NCI-H345 (cell line): ENCODE data around the gene NSMCE1.
"Not testable (repeated sequence)": the region's sequence is repeated elsewhere in the genome, so short reads cannot be mapped to it uniquely, and the experiment has no call there.

Experiments
- DNase-seq: peaks from one replicate; lab custom pipeline; 2025; lab: John Stamatoyannopoulos, UW

The NSMCE1 gene

DNA sequence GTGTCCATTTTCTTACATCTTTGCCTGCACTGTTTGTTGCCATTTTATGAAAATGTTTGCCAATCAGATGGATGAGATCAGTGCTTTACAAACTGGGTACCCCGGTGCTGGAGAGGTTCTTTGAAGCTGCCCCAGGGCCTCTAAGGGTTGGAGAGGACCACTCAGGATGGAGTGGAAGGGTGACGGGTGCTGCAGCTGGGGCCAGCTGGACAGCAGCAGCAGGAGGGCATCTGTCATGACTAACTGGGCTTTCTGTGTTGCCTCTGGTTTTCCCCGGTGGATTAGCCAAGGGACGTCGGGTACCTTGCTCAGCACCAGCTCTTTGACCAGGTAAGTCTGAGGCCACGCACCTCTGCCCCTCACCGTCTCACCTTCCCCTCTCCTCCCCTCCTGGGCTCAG, 52.9 kb downstream of the NSMCE1 start:
- DNase-seq: no peak

- DNase-seq: no peak
These were observed 54.2 kb downstream of the NSMCE1 start for GRCh38 chr16:27214084-27214961.

GRCh38 chr16:27211026-27211425, 57.5 kb downstream of the NSMCE1 start:
- no peak for DNase-seq

- no peak for DNase-seq
These were observed 58.4 kb downstream of the NSMCE1 start for GRCh38 chr16:27210174-27210573.

DNA sequence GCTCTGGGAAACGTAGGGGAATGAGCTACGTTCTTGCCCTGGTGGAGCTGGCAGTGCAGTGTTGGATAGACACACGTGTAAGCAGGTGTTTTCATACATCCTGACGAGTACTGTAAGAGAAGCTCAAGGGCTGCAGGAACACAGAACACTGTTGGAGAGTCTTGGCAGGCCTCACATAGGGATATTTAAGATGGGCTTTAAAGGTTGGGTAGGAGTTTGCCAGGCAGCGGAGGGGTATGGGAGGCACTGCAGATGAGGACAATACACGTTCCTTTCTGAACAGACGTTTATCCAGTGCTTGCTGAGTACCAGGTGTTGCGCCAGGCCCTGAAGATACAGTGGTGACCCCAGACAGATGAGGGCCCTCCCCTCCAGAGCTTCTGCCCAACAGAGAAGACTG, 59.0 kb downstream of the NSMCE1 start:
- no peak for DNase-seq

GRCh38 chr16:27208796-27209195, 59.8 kb downstream of the NSMCE1 start:
- no peak for DNase-seq

DNA sequence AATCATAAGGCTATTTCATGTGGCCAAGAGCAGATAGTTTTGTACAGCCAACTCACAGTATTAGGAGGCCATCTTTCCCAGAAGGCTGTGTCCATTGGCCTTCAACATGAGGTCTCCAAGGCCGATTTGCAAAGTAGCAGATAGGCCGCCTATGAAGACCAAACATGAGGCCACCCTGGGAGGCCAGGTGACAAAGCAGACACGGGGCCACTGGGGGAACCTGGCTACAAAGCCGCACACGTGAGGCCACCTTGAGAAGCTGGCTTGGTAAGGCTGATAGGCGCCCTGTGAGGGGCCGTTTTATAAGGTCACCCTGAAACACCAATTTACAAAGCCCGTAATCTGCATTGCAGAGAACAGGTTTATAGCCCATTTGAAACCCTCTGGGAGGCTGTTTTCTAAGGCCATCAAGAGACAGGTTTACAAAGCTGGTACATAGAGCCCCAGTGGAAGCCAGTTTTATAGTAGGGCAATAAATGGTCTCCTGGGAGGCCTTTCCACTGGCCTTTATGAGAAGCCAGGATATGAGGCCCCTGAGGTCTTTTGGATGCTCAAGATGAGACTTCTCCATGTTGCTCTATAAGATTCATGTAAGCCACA, 60.4 kb downstream of the NSMCE1 start:
- no peak for DNase-seq

GRCh38 chr16:27207121-27207520, 61.5 kb downstream of the NSMCE1 start:
- not testable (repeated sequence) for DNase-seq

GRCh38 chr16:27205423-27206065, 63.0 kb downstream of the NSMCE1 start:
- DNase-seq: no peak

GRCh38 chr16:27204312-27204915, 64.2 kb downstream of the NSMCE1 start:
- DNase-seq: no peak

DNA sequence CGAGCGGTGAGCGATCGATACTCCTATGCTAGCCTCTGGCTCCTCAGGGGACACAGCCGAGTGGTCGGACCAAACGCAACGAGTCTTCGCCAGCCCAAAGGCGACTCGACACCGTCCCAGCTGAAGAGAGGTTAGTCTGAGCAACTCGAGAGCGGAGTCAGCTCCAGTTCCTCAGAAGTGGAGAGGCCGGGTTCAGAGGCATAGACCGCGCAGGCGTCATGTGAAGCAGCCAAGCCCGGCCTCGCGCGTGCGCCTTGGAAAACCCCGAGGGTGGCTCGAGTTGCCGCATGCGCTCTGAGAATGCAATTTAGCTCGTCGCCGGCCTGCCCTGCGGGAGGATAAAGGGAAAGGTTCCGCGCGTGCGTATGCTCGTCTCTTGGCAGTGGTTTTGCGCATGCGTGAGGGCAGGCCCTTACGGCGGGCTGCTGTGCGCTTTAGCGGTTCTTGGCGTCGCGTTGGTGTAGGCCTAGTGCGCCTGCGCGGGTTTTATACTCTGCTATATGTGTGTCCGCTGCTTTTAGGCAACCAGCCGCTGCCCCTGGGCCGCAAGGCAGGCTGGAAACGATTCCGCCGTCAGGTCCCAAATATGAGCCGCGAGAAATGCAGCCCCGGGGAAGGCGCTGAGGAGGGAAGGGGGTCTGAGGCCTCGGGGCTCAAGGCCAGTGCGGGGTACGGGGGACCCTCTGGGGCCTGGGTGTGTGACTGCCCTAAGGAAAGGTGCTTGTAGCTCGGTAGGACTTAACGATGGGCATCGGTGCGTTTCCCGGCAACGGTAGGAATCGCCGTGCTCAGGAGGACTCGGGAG, 64.9 kb downstream of the NSMCE1 start, which contains the start of gene KDM8:
Gene KDM8 (plus strand): TSS at position 20 of the 805 bp plus-strand sequence. CDS start 6,598 bp downstream, outside the sequence.
- peak; percentile 99 for DNase-seq

DNA sequence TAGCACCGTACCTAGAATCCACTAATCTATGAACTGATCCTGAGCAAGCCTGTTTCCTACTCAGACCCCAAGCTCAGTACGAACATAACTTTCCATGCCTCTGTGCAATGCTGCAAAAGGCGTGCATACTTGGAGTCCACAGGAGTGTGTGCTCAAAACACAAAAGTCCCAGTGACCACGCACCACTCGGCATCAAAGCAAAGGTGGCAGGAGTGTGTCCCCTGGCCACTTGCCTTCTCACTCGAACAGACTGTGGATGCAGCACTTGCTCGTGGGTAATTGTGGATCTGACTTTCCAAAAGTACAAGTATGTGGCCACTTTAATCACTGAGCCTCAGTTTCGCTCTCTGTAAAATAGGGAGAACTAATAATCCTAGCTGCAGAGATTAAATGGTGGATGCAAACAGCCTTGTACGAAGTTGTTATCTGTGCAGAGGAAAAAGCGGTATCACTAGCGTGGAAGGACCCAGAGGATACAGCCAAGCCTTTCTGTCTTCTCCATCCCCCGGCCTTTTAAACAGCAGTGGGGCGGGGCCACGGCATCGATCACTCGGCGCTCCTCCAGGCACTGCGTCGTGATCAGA, 65.6 kb downstream of the NSMCE1 start:
- DNase-seq: peak; percentile 95

GRCh38 chr16:27200914-27201313, 67.7 kb downstream of the NSMCE1 start:
- not testable (repeated sequence) for DNase-seq

GRCh38 chr16:27199736-27200135, 68.8 kb downstream of the NSMCE1 start:
- DNase-seq: no peak

GRCh38 chr16:27199235-27199586, 69.4 kb downstream of the NSMCE1 start:
- DNase-seq: no peak

DNA sequence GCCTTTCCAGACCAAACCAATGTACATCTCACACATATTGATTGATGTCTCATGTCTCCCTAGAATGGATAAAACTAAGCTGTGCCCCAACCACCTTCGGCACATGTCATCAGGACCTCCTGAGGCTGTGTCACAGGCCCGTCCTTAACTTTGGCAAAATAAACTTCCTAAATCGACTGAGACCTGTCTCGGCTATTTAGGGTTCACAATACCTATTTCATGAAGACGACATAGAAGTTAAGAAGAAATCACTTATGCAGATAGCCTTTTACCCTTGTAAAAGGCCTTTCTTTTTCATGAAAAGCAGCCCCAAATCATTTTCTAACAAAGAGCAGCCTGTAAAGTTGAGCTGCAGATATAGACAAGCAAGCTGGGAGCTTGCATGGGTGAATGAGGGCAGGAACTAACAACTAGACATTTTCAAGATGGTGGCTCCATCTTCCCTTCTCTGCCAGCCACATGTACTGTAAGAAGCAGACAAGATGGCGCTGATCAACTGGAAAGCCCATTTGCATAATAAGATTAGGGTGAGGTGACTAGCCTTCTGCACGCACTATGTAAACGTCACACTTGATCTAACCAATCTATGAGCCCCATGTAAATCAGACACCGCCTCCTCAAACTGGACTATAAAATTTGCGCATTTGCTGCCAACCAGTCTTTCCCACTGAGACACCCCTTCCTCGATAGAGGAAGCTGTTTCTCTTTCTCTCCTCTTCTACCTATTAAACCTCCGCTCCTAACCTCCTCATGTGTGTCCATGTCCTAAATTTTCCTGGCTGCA, 69.9 kb downstream of the NSMCE1 start:
- no peak for DNase-seq

DNA sequence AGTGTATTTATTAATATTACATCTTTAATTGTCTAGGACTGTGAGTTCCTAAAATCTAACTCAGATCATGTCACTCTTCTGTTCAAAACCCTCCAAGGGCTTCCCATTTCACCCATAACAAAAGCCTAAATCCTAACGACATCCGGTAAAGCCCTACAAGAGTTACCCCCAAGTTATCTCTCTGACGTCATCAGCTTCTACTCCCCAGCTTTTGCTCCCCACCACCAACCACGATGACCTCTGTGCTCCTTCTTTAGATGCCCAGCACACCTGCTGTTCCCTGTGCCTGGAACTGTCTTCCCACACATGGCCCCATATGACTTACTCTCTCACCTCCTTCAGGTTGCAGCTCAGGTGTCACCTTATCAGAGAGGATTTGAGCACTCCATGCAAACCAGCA, 71.6 kb downstream of the NSMCE1 start:
- no peak for DNase-seq

DNA sequence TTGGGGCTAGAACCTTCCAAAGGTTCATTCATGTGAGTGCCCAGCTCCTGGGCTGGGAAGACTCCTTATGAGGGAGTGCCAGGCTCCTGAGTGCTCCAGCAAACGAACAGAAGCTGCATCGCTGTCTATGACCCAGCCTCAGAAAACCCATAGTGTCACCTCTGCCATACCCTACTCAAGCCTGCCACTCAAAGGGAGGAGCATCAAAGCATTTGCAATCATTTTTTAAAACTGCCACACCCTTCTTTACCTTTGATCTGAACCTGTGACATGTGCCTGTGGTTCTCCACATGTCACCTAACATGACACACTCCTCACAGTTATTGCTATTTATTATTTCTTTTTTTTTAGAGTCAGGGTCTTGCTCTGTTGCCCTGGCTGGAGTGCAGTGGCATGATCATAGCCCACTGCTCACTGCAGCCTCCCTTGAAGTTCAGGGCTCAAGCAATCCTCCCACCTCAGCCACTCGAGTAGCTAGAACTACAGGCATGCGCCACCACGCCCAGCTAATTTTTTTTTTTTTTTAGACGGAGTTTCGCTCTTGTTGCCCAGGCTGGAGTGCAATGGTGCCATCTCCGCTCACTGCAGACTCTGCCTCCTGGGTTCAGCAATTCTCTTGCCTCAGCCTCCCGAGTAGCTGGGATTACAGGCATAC, 72.5 kb downstream of the NSMCE1 start:
- no peak for DNase-seq

DNA sequence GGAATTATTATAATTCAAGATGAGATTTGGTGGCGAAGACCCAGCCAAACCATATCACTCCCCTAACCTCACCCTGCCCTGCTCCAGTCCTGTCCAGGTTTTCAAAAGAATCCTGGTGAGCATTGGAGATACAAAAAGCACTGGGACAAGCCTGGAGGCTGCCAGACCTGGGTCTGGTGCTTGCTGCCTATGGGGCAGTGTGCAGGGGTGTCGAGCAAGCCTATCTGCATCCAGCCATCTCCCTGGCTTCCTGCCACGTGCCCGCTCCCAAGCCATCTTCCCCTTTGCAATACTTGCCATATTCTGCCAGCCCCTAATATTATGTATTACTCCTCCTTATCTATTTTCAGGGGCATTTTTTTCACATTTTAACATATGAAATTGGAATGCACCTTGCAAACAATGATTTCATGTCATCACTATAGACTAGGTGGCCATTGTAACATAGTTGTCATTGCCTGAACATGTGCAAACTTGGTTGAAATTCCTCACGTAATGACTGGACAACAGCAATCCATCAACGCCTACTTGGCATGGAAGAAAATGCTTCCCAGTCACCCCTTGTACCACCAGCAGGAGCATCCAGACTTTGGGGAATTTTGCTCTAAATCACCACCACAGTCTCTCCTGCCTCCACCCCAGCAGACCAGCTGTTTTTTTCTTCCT, 73.4 kb downstream of the NSMCE1 start:
- DNase-seq: no peak
